Measurements from ENCODE around the gene FGFR2. TPM values are rescaled to one million over a fixed set of nuclear protein-coding genes. Genes with fewer than 3 reads are reported as not detected.

The FGFR2 gene
- total RNA-seq (2014; rRNA removed; shearing (Covaris generic); ENCODE audit: low replicate concordance): not detected in 2 replicates

GRCh38 chr10:121598263-121599249 is at the start of gene FGFR2:
TSS of gene FGFR2 (minus strand) at chr10:121598444. CDS start at chr10:121593817, 4,627 bp downstream.
- H3K79me2 ChIP-seq (ENCODE audit: low read length): no peaks in the 10 kb centered on the region
- H2AFZ ChIP-seq (ENCODE audit: low read length): no peak within 1 kb of the TSS
- no peaks in the 10 kb centered on the region for H3K27me3 ChIP-seq (ENCODE audit: low read length)
- H3K9me2 ChIP-seq (replicated peaks; ENCODE audit: insufficient read depth, low read length): no peaks in the 10 kb centered on the region
- H3K4me2 ChIP-seq (ENCODE audit: low read depth, low read length, poor library complexity, severe bottlenecking): no peak within 1 kb of the TSS
- no peak within 1 kb of the TSS for H3K27ac ChIP-seq (ENCODE audit: low read length)
- no peak for DNase-seq
- no peak within 1 kb of the TSS for H3K9ac ChIP-seq (ENCODE audit: low read length)
- peaks cover 11% of the 10 kb centered on the region for H3K4me1 ChIP-seq (ENCODE audit: low read length)
- H4K20me1 ChIP-seq (ENCODE audit: insufficient read depth, low read depth, low read length): no peaks in the 10 kb centered on the region
- H3K9me3 ChIP-seq (ENCODE audit: low read length): no peaks in the 10 kb centered on the region
- no peaks in the 10 kb centered on the region for H3K36me3 ChIP-seq (ENCODE audit: insufficient read depth, low read length)
- no peak within 1 kb of the TSS for H3K4me3 ChIP-seq (ENCODE audit: low read length)

GRCh38 chr10:121647401-121647800 is 49.2 kb upstream of the FGFR2 start:
- Histone ChIP-seq H2AFZ (ENCODE audit: low read length) (no peak overlapping the region), H3K4me2 (ENCODE audit: low read depth, low read length, poor library complexity, severe bottlenecking) (no peak overlapping the region), H3K9ac (ENCODE audit: low read length) (no peak overlapping the region), H3K4me3 (ENCODE audit: low read length) (no peak overlapping the region), H3K4me1 (ENCODE audit: low read length) (no peaks in the 10 kb centered on the region), H3K9me3 (ENCODE audit: low read length) (no peaks in the 10 kb centered on the region), H3K27me3 (ENCODE audit: low read length) (no peaks in the 10 kb centered on the region), H3K27ac (ENCODE audit: low read length) (no peak overlapping the region), H4K20me1 (ENCODE audit: insufficient read depth, low read depth, low read length) (no peaks in the 10 kb centered on the region), H3K9me2 (replicated peaks; ENCODE audit: insufficient read depth, low read length) (no peaks in the 10 kb centered on the region), H3K36me3 (ENCODE audit: insufficient read depth, low read length) (no peaks in the 10 kb centered on the region), H3K79me2 (ENCODE audit: low read length) (no peaks in the 10 kb centered on the region)
- no peak for DNase-seq

GRCh38 chr10:121645696-121646095 is 47.5 kb upstream of the FGFR2 start:
- Histone ChIP-seq H2AFZ (ENCODE audit: low read length) (no peak overlapping the region), H3K36me3 (ENCODE audit: insufficient read depth, low read length) (no peaks in the 10 kb centered on the region), H3K9ac (ENCODE audit: low read length) (no peak overlapping the region), H3K79me2 (ENCODE audit: low read length) (no peaks in the 10 kb centered on the region), H3K27me3 (ENCODE audit: low read length) (no peaks in the 10 kb centered on the region), H4K20me1 (ENCODE audit: insufficient read depth, low read depth, low read length) (no peaks in the 10 kb centered on the region), H3K9me3 (ENCODE audit: low read length) (no peaks in the 10 kb centered on the region), H3K9me2 (replicated peaks; ENCODE audit: insufficient read depth, low read length) (no peaks in the 10 kb centered on the region), H3K4me2 (ENCODE audit: low read depth, low read length, poor library complexity, severe bottlenecking) (no peak overlapping the region), H3K4me3 (ENCODE audit: low read length) (no peak overlapping the region), H3K4me1 (ENCODE audit: low read length) (no peaks in the 10 kb centered on the region), H3K27ac (ENCODE audit: low read length) (no peak overlapping the region)
- no peak for DNase-seq

- DNase-seq: no peak
- H3K4me1 ChIP-seq (ENCODE audit: low read length): no peaks in the 10 kb centered on the region
- H3K4me3 ChIP-seq (ENCODE audit: low read length): no peak overlapping the region
- no peak overlapping the region for H3K9ac ChIP-seq (ENCODE audit: low read length)
- no peaks in the 10 kb centered on the region for H3K9me2 ChIP-seq (replicated peaks; ENCODE audit: insufficient read depth, low read length)
- H3K4me2 ChIP-seq (ENCODE audit: low read depth, low read length, poor library complexity, severe bottlenecking): no peak overlapping the region
- no peaks in the 10 kb centered on the region for H4K20me1 ChIP-seq (ENCODE audit: insufficient read depth, low read depth, low read length)
- H2AFZ ChIP-seq (ENCODE audit: low read length): no peak overlapping the region
- no peak overlapping the region for H3K27ac ChIP-seq (ENCODE audit: low read length)
- no peaks in the 10 kb centered on the region for H3K36me3 ChIP-seq (ENCODE audit: insufficient read depth, low read length)
- no peaks in the 10 kb centered on the region for H3K79me2 ChIP-seq (ENCODE audit: low read length)
- H3K9me3 ChIP-seq (ENCODE audit: low read length): no peaks in the 10 kb centered on the region
- H3K27me3 ChIP-seq (ENCODE audit: low read length): no peaks in the 10 kb centered on the region
These were observed 46.3 kb upstream of the FGFR2 start for GRCh38 chr10:121644501-121644900.

- no peak for DNase-seq
- Histone ChIP-seq H3K27me3 (ENCODE audit: low read length) (no peaks in the 10 kb centered on the region), H3K4me2 (ENCODE audit: low read depth, low read length, poor library complexity, severe bottlenecking) (no peak overlapping the region), H3K9me3 (ENCODE audit: low read length) (no peaks in the 10 kb centered on the region), H2AFZ (ENCODE audit: low read length) (no peak overlapping the region), H3K4me1 (ENCODE audit: low read length) (no peaks in the 10 kb centered on the region), H3K36me3 (ENCODE audit: insufficient read depth, low read length) (no peaks in the 10 kb centered on the region), H3K4me3 (ENCODE audit: low read length) (no peak overlapping the region), H3K79me2 (ENCODE audit: low read length) (no peaks in the 10 kb centered on the region), H3K27ac (ENCODE audit: low read length) (no peak overlapping the region), H3K9me2 (replicated peaks; ENCODE audit: insufficient read depth, low read length) (no peaks in the 10 kb centered on the region), H4K20me1 (ENCODE audit: insufficient read depth, low read depth, low read length) (no peaks in the 10 kb centered on the region), H3K9ac (ENCODE audit: low read length) (no peak overlapping the region)
These were observed 42.0 kb upstream of the FGFR2 start for GRCh38 chr10:121640266-121640665.

- no peaks in the 10 kb centered on the region for H3K79me2 ChIP-seq (ENCODE audit: low read length)
- no peak overlapping the region for H3K4me2 ChIP-seq (ENCODE audit: low read depth, low read length, poor library complexity, severe bottlenecking)
- H4K20me1 ChIP-seq (ENCODE audit: insufficient read depth, low read depth, low read length): no peaks in the 10 kb centered on the region
- H3K27ac ChIP-seq (ENCODE audit: low read length): no peak overlapping the region
- H3K36me3 ChIP-seq (ENCODE audit: insufficient read depth, low read length): no peaks in the 10 kb centered on the region
- no peaks in the 10 kb centered on the region for H3K4me1 ChIP-seq (ENCODE audit: low read length)
- H3K9ac ChIP-seq (ENCODE audit: low read length): no peak overlapping the region
- H3K9me3 ChIP-seq (ENCODE audit: low read length): no peaks in the 10 kb centered on the region
- H2AFZ ChIP-seq (ENCODE audit: low read length): no peak overlapping the region
- no peak overlapping the region for H3K4me3 ChIP-seq (ENCODE audit: low read length)
- no peaks in the 10 kb centered on the region for H3K9me2 ChIP-seq (replicated peaks; ENCODE audit: insufficient read depth, low read length)
- no peak for DNase-seq
- H3K27me3 ChIP-seq (ENCODE audit: low read length): no peaks in the 10 kb centered on the region
These were observed 41.2 kb upstream of the FGFR2 start for GRCh38 chr10:121639416-121639815.

- H3K9ac ChIP-seq (ENCODE audit: low read length): no peak overlapping the region
- no peaks in the 10 kb centered on the region for H3K79me2 ChIP-seq (ENCODE audit: low read length)
- no peak overlapping the region for H3K4me3 ChIP-seq (ENCODE audit: low read length)
- no peaks in the 10 kb centered on the region for H3K27me3 ChIP-seq (ENCODE audit: low read length)
- no peaks in the 10 kb centered on the region for H3K36me3 ChIP-seq (ENCODE audit: insufficient read depth, low read length)
- H3K4me2 ChIP-seq (ENCODE audit: low read depth, low read length, poor library complexity, severe bottlenecking): no peak overlapping the region
- H4K20me1 ChIP-seq (ENCODE audit: insufficient read depth, low read depth, low read length): no peaks in the 10 kb centered on the region
- H3K4me1 ChIP-seq (ENCODE audit: low read length): no peaks in the 10 kb centered on the region
- H3K27ac ChIP-seq (ENCODE audit: low read length): no peak overlapping the region
- H3K9me3 ChIP-seq (ENCODE audit: low read length): no peaks in the 10 kb centered on the region
- H3K9me2 ChIP-seq (replicated peaks; ENCODE audit: insufficient read depth, low read length): no peaks in the 10 kb centered on the region
- no peak overlapping the region for H2AFZ ChIP-seq (ENCODE audit: low read length)
- no peak for DNase-seq
These were observed 39.2 kb upstream of the FGFR2 start for GRCh38 chr10:121637437-121637836.

GRCh38 chr10:121633056-121633455 is 34.8 kb upstream of the FGFR2 start:
- no peak overlapping the region for H3K9ac ChIP-seq (ENCODE audit: low read length)
- H3K27ac ChIP-seq (ENCODE audit: low read length): no peak overlapping the region
- no peaks in the 10 kb centered on the region for H3K27me3 ChIP-seq (ENCODE audit: low read length)
- H2AFZ ChIP-seq (ENCODE audit: low read length): no peak overlapping the region
- H3K9me3 ChIP-seq (ENCODE audit: low read length): no peaks in the 10 kb centered on the region
- H3K79me2 ChIP-seq (ENCODE audit: low read length): no peaks in the 10 kb centered on the region
- H3K4me1 ChIP-seq (ENCODE audit: low read length): no peaks in the 10 kb centered on the region
- no peak overlapping the region for H3K4me2 ChIP-seq (ENCODE audit: low read depth, low read length, poor library complexity, severe bottlenecking)
- no peak for DNase-seq
- no peaks in the 10 kb centered on the region for H3K36me3 ChIP-seq (ENCODE audit: insufficient read depth, low read length)
- no peak overlapping the region for H3K4me3 ChIP-seq (ENCODE audit: low read length)
- no peaks in the 10 kb centered on the region for H3K9me2 ChIP-seq (replicated peaks; ENCODE audit: insufficient read depth, low read length)
- no peaks in the 10 kb centered on the region for H4K20me1 ChIP-seq (ENCODE audit: insufficient read depth, low read depth, low read length)

All from Karpas-422 (cell line).